ENCODE data around the gene BHLHE23.

Gene BHLHE23

DNA sequence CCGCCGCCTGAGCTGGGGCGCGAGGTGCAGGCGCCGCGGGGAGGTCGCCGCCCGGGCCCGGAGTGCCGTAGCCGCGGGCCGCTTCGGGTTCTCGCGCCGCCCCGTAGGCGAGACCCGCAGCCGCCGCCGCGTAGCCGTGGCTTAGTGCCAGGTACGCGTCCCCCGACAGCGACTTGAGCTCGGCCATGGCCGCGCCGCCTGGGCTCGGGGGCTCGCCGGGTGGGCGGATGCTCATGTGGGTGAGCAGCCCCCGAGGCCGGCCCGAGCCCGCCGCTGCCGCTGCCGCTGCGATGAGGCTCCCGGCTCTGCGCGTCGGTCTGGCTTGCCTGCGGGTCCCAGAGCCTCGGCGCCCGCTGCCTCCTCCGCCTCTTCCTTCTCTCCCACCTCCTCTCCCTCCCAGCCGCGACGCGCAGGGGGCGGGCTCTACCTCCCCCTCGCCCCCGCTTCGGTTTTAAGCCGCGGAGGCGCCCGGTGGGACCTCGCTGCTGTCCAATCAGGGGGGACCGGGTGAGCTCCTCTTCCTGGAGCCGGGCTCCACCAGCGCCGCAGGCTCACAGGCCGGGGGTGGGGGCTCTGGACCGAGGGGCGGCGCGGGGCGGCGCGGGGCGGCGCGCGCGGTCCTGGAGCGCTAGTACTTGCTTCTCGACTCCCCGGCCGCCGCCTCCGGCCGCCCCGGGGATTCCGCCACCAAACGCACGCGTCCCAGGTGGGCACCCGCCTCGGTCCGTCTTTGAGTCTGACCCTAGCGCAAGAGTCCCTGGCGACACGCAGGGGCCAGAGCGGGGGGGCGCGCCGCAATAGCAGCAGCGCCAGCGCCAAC is at the start of gene BHLHE23:
BHLHE23 (minus strand) TSS at position 425 of the 820 bp plus-strand sequence; CDS start at position 235, 190 bp downstream.
- no peak for DNase-seq (ENCODE audit: low spot score)

DNA sequence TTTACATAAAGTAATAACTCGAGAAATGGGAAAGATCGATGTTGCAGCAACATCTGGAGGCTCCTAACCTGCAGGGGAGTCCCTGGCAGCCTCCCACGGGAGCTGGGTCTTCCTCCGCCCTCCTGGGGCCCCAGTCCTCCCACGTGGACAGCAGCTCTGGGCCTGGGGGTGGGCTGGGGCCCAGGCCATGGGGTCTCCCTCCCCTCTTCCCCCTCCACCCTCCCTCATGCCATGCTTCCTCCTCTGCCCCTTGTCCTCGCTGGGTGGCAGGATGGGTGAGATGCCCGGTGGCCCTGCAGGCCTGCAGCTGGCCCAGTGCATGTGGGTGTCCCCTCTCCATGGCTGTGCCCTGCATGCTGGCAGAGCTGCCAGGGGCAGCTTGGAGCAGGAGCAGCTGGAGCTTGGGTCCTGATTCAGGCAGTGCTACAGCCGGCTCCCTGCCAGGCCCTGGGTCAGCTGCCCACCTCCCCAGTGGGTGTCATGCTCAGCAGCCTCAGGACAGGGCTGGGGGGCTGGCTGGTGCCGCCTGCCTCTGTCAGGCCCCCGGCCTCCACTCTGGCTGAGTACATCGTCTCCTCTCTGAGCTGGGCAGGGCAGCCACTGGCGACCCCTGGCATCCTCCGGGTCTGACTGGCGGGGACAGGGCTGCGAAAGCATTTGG is 48.9 kb upstream of the BHLHE23 start:
- no peak for DNase-seq (ENCODE audit: low spot score)

- no peak for DNase-seq (ENCODE audit: low spot score)
Observed at GRCh38 chr20:63054681-63055240, 48.0 kb upstream of the BHLHE23 start.

DNA sequence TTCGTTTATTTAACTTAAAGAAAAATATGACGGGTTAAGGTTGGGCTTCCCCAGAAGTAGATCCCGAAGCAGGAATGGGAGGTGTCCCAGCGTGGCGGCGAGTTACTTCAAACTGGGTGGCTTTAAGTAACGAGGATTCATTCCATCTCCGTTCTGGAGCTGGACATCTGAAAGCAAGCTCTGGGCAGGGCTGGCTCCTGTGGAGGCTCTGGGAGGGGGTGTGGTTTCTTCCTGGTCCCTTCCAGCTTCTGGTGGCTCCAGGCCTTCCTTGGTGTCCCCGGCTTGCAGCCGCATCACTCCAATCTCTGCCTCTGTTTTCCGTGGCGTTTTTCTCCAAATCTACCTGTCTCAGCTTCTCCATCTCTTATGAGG is 47.3 kb upstream of the BHLHE23 start:
- DNase-seq (ENCODE audit: low spot score): no peak

DNA sequence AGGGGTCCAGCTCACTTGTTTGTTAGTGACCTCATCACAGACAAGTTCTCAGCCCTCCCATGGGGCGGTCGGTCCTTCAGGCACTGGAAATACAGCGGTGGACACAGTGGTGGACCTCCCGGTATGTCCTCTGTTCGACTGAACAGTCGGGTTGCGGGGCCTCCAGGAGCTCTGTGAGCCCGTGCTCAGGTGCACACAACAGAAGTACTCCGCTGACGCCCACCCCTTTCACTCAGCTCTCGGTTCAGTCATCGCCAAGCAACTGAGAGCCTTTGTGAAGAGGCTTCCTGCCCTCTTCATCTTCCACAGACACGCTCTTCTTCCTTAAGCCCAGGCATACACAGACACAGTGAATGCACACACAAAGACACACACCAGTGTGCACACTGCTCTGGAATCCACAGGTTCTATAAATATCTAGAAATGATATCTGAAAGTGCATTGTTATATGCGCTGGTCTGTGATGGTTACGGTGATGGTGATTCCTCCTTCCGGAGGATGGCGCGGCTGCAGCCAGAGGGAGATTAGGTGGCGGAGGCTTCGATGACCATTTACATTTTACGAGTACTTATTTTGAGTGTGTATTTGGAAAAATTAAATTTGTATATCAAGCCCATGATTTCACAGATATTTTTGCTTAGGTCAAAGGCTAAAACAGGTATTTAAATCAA is 46.8 kb upstream of the BHLHE23 start:
- DNase-seq (ENCODE audit: low spot score): no peak

GRCh38 chr20:63052571-63053431 is 46.0 kb upstream of the BHLHE23 start:
- DNase-seq (ENCODE audit: low spot score): no peak

- no peak for DNase-seq (ENCODE audit: low spot score)
Observed at GRCh38 chr20:63051911-63052310, 45.1 kb upstream of the BHLHE23 start.

GRCh38 chr20:63051186-63051860 is 44.6 kb upstream of the BHLHE23 start:
- DNase-seq (ENCODE audit: low spot score): no peak

DNA sequence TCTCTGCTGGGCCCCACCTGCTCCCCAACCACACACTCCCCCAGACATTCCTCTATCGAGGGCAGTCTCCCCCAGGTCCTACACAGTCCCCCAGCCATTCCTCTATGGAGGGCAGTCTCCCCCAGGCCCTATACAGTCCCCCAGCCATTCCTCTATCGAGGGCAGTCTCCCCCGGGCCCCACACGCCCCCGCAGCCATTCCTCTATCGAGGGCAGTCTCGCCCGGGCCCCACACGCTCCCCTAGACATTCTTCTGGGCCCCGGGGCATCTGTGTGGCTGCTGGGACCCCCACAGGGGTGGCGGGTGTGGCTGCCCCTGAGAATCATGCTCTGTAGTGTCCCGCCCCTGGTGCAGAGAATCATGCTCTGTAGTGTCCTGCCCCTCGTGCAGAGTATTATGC is 43.6 kb upstream of the BHLHE23 start:
- DNase-seq (ENCODE audit: low spot score): no peak

GRCh38 chr20:63049561-63050221 is 42.9 kb upstream of the BHLHE23 start:
- no peak for DNase-seq (ENCODE audit: low spot score)

DNA sequence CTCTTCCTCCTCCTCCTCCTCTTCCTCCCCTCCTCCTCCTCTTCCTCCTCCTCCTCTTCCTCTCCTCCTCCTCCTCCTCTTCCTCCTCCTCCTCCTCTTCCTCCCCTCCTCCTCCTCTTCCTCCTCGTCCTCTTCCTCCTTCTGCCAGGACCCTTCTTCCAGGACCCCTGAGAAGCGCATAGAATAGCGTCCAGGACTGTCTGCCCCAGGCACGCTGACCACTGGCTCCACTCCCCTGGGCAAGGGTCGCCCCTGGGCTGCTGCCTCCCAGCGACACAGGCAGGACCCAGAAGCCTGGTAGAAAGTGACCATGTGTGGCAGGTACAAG is 42.4 kb upstream of the BHLHE23 start:
- no peak for DNase-seq (ENCODE audit: low spot score)

DNA sequence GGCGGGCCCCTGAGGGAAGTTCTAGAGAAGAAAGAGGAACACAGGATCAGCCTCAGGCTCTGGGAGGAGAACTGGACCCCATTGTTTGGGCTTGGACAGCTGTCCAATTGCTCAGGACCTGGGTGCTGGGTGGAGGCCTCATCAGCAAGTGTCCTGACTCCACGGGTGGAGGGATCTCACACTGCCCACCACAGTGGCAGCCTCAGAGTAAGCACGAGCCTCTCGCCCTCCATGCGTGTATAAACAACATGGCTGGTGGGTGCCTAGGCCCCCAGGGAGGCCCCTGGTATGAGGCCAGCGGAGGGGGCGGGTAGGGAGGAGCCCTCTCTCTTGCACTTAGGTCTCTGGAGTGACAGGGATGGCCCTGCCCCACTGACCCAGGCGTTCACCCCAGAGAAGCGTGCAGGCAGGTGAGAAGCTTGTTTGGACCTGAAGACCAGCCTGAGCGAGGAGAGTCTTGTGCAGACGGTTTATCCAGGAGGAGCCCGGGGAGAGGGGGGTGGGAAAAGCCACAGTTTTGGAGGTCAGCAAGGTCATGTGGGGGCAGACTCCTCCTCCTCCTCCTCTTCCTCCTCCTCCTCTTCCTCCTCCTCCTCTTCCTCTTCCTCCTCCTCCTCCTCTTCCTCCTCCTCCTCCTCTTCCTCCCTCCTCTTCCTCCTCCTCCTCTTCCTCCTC is 41.9 kb upstream of the BHLHE23 start:
- DNase-seq (ENCODE audit: low spot score): no peak

DNA sequence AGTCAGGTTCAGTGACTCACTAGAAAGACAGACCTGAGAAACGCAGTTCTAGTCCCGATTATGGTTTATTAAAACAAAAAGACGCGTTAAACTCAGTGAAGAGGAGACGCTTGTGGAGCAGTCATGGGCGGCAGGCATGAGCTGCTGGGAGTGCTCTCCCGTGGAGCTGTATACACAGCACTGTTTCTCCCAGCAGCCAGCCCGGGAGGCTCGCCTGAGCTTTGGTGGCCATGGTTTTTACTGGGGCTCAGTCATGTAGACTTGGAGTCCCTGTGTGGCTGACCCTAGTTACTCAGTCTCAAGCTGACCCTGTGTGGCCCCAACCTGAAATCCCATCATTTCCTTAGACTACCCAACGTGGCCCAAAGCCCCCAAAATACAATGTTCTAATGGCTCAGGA is 41.2 kb upstream of the BHLHE23 start:
- no peak for DNase-seq (ENCODE audit: low spot score)

DNA sequence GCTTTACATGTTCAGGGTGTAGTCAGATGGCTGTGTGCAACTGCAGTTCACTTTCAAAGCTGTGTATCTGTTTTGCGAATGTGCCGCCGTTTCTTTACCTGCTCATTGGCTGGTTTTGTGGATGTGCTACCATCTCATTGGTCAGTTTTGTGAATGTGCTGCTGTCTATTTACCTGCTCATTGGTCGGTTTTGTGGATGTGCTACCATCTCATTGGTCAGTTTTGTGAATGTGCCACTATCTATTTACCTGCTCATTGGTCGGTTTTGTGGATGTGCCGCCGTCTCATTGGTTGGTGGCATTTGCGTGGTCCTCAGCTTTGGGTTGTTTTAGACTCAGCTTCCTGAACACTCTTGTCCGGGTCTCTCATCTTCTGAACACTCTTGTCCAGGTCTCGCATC is 40.5 kb upstream of the BHLHE23 start:
- DNase-seq (ENCODE audit: low spot score): no peak

GRCh38 chr20:63046841-63047240 is 40.1 kb upstream of the BHLHE23 start:
- no peak for DNase-seq (ENCODE audit: low spot score)

- DNase-seq (ENCODE audit: low spot score): no peak
Observed at GRCh38 chr20:63045991-63046390, 39.2 kb upstream of the BHLHE23 start.

GRCh38 chr20:63045401-63045800 is 38.6 kb upstream of the BHLHE23 start:
- DNase-seq (ENCODE audit: low spot score): no peak

- no peak for DNase-seq (ENCODE audit: low spot score)
Observed at GRCh38 chr20:63044605-63045004, 37.8 kb upstream of the BHLHE23 start.

GRCh38 chr20:63044204-63044600 is 37.4 kb upstream of the BHLHE23 start:
- no peak for DNase-seq (ENCODE audit: low spot score)
